DMS 273 treated with DMSO at 0.1 percent for 48 hours (cell line): Measurements from ENCODE around the gene SBF2.
"Not testable (repeated sequence)": the region's sequence is repeated elsewhere in the genome, so short reads cannot be mapped to it uniquely, and the experiment has no call there.

Experiments
- DNase-seq: peaks from one replicate; lab custom pipeline; 2025; lab: John Stamatoyannopoulos, UW

SBF2 gene

DNA sequence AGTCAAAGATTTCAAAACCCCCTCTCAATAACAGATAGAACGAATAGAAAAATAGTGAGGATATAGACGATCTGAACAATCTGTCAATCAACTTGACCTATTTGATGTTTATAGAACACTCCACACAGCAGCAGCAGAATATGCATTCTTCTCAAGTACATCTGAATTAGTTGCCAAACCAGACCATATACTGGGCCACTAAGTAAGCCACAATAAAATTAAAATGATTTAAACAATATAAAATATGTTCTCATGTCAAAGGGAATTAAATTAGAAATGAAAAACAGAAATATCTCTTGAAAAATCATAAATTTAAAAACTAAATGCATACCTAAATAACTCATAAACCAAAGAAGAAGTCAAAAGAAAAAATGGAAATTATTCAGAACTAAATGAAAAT lies 229.2 kb downstream of the SBF2 start:
- DNase-seq: no peak

DNA sequence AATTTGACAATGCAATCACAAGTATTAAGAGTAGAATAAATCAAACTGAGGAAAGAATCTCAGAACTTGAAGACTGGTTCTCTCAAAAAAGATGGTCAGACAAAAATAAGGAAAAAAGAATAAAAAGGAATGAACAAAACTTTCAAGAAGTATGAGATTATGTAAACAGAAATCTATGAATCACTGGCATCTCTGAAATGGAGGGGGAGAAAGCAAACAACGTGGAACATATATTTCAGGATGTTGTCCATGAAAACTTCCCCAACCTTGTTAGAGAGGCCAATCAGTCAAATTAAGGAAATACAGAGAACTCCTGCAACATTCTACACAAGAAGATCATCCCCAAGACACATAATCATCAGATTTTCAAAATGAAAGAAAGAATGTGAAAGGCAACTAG lies 235.7 kb downstream of the SBF2 start:
- no peak for DNase-seq

DNA sequence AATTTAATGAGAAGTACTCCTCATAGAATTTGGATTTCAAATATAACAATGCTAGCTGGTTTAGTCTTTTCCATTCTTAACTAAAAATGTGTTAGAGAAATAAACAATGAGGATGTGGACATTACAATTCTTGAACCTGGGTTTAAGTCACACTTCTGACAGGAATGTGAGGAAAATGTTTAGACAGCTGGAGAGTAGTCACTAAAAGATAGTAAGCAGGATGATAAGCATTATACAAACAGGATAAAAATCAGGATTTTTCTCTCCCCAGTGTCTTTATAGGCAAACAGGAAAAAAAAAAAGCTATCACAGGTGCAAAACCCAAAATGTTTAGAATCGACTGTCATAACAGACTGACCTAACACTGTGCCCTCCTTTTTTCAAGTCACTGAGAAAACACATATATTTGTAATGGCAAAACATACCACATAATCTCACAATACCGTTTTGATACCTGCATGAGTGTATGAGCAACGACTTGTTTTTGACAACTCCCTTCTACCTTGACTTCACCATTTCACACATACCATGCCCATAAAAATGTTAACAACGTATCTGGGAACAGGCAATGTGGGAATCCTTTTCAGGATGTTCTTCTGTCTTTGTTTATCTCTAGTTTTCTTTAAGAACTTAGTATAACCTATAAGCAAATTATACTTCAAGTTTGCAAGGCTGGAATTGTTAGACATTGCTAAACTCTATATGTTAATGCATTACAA lies 242.0 kb downstream of the SBF2 start:
- no peak for DNase-seq

DNA sequence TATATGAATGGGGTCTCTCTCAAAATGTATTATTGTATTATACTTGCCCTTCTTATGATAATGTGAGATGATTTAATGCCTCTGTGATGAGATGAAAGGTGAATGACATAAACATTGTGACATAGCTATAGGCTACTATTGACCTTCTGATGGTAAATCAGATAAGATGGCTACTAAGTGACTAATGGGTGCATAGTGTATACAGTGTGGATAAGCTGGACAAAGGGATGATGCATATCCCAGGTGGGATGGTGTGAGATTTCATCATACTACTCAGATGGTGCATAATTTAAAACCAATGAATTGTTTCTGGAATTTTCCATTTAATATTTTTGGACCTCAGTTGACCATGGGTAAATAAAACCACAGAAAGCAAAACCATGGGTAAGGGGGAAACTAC lies 243.5 kb downstream of the SBF2 start:
- no peak for DNase-seq

DNA sequence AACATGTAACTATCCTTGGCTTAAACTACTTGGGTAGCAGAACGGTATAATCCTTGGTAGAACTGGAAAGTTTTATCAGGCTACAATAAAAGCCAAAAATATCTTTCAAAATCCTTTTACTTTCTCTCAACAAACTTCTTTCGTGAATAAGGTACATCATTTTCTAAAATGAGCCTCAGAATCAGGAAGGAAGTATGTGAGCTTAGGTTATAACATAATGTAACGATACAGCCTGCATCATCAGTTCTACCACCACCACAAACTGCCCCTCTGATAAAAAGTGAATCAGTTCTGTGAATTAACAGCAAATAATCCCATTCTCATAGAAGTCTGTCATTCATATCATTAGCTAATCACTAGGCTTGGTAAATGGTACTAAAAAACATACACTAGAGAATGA lies 244.3 kb downstream of the SBF2 start:
- DNase-seq: no peak

DNA sequence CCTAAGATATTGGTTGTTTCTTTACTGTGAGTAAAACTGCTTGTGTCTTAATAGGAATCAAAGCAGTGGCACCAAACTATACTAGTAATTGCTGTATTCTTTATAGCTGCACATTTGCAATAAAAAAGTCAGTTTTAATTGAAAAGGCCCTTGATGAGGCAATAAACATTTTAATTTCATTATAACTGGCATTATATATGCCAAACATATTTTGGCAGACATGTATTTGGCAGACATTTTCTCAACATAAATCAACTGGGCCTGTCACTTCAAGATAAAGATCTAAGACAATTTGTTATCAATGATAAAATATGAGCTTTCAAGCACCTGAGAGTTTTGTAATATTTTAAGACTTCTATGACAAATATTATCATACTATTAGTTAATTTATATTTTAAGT lies 245.7 kb downstream of the SBF2 start:
- DNase-seq: no peak

DNA sequence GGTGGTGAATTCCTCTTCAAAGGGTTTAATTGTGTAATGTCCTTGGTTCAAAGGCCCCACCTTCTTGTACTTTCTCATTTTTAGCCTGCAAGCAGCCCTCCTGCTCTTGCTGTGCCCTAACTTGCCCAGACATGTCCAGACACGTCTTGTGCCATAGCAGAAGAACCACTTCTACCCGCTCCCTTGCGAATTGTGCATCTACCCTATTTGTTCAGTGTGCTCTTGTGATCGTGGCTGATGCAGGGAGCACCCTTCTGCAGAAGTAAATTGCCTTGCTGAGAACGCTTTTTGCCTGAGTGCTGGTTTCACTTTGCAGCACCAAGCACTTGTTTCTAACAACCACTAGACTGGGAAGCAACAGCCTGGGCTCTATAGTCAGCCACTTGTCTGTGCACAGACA lies 249.4 kb downstream of the SBF2 start:
- DNase-seq: no peak

DNA sequence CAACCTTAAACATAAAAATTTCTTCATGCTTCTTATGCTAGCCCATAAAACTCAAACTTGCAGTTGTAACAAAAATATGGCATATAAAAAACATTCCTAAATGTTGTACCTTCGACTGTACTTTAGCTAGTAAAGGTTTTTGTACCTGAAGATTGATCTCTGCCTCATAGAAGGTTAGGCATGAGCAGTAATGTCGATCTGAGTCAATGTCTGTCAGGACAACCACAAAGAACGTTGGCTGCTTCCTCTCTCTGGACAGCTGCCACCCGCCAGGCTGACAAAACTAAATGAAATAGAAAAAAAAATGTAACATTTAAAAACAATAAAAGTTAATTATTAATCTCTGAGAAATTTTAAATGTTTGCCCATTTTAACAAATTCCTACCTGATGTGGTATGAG lies 251.3 kb downstream of the SBF2 start:
- no peak for DNase-seq

DNA sequence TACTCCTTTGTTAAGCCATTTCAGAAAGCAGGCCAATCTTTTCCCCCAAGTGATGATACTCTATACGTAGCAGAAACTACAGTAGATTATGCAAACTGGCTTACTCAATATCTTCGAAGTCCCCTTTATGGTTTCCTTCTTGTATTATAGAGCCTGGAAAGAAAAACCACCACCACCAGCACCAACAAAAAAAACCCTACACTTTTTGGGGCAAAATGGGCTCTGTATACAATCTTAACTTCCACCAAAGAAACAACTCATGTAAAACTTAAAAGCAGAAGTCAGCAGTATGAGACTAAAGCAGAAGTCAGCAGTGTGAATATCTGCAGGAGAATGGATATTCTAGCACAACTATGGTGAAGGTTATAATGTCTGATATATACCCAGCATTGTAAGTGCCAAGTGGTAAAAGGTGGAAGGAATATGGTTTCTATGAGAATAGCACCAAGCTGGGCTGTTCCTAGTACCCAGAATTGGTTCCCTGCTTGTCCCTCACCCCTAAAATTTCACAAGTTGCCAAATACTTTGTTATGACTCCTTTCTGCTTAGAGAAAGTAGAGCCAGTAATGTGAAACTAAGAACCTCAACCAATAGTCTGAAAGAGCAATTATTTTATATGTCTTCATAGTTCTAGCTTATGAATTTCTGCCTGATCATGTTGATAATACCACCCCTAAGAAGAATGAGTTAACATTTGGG lies 252.1 kb downstream of the SBF2 start:
- DNase-seq: no peak

DNA sequence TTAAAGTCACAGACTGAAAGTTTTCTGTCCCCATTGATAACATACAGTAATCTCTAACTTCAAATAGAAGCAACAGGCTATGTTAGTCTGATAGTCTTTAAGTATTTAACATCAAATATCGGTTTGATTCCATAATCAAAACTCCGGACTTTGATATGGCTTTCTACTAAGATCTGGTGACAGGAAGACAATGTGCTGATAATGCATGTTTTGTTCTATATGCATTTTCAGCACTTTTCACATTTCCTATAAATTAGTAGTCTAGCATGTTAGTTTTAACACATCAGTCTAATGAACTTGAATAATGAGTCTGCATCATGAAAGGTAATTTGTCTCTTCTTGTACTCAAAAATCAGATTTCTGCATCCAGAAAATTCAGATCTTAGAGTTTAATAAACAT lies 252.7 kb downstream of the SBF2 start:
- no peak for DNase-seq

DNA sequence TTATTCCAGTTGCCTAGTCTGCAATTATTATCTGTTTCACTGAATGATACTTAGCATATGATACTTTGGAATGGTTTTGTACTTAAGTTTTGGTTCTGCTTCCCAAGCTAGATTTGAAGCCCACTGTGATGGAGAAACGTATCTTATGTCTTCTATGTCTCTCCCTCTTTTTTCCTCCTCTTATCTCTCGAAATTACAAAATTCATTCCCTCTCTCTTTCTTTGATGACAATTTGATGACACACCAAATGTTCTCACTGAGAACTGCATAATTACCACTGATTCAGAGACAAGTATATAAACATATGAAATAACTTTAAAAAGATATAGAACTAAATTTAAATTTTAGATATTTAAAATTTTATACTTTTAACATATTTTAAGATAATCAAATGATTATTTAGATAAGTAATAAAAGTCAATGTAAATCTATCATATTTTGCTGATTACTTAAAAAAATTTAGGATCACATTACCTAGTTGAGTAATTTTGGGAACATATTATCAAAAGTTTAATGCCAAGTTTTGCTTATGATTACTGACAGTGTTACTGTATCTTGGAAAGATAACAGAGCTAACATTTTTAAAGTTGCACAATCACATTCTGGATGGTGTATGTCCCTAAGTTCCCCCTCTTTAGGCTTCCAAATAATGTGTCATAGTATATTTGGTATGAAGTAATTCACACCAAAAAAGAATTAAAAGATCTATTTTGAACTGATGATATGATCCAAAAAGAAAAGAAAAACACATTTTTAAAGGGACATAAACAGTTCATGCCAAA lies 255.3 kb downstream of the SBF2 start:
- no peak for DNase-seq

DNA sequence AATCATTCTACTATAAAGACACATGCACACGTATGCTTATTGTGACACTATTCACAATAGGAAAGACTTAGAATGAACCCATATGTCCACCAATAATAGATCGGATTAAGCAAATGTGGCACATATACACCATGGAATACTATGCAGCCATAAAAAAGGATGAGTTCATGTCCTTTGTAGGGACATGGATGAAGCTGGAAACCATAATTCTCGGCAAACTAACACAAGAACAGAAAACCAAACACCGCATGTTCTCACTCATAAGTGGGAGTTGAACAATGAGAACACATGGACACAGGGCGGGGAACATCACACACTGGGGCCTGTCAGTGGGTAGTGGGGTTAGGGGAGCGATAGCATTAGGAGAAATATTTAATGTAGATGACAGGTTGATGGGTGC lies 258.1 kb downstream of the SBF2 start:
- not testable (repeated sequence) for DNase-seq

DNA sequence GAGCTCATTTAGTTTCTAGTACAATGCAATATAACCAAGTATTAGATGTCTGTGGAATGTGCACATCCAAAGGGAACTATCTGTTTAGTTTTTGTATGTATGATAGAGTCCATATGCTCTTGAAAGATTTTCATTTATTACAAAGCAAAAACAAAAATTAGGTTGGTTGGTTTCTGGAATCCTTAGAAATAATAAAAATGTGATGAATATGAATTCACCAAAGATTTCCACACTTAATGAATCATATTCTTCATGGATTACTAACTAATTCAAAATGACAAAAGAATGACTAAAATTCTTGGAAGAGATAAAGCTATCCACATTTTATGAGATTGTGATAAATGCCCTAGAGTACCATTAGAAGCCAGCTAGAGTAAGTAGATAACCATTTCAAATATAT lies 261.1 kb downstream of the SBF2 start:
- DNase-seq: no peak

DNA sequence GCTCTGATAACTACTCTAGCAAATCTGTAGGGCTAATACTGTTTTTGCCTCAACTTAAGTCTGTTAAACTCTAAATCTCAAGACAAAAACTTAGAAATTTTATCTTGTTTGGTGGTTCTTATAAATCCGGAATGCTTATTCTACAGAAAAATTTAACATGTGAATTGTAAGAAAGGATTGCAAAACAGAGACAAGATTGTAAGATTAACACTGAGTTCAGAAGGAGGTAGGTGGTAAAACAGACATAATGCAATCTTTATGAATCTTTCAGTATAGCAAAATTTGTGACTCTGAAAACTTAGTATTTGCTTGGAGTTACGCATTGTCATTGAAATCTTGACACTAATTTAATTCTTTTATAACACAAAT lies 263.9 kb downstream of the SBF2 start:
- DNase-seq: no peak

DNA sequence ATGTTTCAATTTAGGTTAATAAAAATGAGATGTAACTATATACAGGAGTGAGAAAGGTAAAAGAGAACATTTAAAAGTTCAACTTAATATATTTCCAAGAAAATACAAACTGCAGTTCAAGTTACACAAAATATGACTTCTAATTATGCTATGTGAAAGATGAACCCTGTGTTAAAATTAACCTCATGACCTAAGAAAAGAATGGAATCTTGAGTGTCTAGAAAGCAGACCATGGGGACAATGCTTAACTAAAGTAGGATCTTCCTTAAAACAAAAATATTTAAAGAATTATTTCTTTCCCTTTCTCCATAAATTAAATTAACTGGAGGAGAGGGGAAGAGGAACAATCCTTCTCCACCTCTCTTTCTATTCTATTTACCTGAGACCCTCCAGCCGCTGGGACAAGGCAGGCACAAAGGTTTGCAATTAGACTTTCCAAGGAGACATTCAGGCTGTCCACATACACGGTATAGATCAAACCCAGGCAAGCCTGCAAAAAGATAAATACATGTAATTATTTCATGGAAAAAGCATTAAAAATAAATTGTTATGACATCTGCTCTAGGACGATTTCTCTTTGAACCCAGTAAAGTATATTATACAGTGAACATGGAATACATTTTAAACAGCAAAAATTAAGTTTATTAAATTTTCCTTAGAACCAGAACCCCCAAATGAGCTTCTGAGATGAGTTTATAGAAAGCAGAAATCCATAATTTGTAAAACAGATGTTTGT lies 264.5 kb downstream of the SBF2 start:
- DNase-seq: no peak

DNA sequence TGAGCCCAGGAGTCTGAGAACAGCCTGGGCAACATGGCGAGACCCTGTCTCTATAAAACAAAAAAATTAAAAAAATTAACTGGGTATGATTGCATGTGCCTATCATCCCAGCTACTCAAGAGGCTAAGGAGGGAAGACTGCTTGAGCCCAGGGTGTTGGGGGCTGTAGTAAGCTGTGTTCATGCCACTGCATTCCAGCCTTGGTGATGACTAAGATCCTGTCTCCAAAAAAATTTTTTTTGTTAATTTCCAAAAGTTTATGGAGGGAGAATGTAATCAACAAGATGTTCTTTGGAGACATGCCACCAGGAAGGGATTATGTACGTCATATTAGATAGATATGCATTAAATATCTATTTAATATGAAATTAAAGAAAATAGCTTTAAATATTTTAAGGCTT lies 267.5 kb downstream of the SBF2 start:
- DNase-seq: no peak

DNA sequence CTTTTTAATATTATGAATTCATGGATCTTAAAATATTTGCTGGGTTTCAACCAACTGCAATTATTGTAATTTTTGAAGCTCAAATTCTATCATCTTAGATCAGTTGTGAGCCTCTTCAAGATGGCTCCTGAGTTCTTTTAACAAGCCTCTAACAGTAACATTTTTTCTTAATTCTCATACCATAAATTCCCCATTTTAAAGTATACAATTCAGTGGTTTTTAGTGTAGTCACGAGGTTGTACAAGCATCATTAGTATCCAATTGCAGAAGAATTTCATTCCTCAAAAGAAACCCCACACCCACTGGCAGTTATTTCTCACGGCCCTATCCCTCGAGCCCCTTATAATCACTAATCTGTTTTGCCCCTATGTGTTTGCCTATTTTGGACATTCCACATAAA lies 270.8 kb downstream of the SBF2 start:
- DNase-seq: no peak

DNA sequence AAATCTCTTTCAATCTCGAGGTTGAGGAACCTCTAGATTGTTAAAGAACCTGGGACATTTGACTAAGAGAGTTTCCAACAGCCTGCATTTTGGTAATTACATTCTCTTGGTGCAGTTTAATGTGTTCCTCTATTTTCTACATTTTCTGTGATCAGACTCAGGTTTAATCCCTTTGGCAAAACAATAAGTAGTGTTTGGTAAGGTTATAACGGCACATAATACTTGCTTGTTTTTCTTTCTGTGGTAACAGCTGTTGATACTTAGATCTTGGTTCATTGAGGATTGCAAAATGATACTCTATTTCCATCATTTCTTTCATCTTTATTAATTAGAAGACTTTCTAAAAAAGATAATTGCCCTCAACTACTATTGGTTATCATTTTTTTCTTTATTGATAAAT lies 271.3 kb downstream of the SBF2 start:
- no peak for DNase-seq

DNA sequence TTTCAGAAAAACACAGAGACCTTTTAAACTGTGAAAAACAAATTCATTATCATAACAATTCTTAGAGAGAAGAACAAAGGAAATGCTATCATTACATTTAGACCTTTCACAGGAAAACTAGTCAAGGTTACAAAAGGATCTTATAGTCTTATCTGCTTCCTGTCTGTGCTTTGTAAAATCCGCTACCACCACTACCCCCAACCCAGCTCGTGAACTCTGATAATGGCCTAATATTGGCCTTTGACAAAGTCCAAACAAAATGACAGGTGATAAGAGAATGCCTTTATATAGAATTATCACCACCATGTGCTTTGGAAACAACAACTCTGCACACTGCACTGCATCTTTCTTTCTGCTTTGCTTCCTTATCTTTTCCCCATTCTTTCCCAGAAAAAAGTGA lies 272.5 kb downstream of the SBF2 start:
- DNase-seq: no peak

DNA sequence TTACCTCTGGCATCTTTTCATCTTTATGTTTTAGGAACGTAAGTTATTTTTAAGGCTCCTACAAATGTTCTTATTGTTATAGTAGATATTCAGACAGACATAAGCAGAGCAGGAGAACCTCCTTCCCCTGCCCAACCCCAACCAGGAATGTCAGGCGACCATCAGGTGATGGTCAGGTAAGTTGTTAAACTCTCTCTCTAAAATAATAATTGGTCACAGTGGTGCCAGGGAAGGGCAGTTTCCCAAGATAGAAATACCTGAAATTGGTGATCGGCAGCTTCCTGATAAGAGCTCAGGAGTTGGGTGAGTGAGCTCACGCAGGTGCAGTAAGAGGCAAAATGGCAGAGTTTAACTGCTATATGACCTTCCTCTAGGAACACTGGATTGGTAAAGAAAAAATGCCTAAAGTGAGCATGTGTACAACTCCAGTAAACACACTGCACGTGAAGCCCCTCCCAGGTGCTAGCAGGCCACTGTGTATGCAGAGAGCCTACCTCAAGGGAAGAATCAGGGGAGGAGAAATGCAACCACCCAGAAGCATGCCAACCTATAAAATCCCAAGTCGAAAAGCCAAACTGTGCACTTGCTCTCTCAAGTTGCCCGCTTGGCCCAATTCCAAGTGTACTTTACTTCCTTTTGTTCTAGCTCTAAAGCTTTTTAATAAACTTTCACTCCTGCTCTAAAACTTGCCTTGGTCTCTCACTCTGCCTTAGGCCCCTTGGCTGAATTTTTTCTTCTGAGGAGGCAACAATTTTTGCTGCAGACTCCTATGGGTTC lies 273.9 kb downstream of the SBF2 start:
- no peak for DNase-seq

DNA sequence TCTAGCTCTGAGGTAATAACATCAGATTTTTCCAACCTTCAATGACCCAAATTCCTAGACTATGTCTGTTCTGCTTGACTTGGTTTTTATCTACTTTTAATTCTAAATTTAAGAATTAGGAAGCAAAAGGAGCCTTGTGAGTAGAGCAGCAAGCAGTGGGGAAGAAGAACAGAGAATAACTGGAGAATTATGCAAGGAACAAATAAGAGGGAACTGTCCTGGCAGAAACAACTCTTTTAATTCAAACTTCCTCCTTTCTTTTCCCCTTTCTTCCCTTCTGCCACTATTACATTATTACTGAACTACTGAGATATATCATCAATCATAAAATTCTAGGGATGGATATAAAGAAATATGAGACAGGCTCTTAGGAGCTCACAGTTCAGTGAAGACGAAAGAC lies 276.1 kb downstream of the SBF2 start:
- no peak for DNase-seq

DNA sequence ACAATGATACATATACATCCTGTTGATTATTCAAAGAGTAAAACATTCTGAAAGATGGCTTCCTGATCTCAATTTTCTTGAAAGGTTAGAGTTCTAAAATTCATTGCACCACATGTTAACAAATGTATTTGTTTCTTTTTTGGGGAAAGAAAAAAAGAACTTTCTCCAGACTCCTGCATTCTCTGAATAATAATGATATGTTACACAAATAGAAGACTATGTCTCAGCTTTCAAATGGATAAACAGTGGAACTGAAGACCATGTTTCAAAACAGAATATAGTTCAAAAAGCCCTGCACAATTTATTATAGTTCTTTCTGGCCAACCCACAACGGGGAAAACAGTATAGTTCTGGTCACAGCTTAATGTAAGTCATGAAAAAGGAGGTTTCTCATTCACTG lies 277.0 kb downstream of the SBF2 start:
- DNase-seq: no peak
